Measurements from ENCODE around the gene YAP1.
A peak's percentile ranks its signal among the peaks of the same experiment; 100 is the strongest.

The YAP1 gene

GRCh38 chr11:102157219-102157618 lies 47.0 kb downstream of the YAP1 start:
- ChIA-PET CTCF (interaction anchor here (0.6 to 1.2 kb wide), 3 partner anchors 13 to 184 kb away, joined by 3 to 4 read pairs (median 3); no protein-coding TSS in a partner anchor), POLR2A (no interaction called here)
- 0 out of 2 replicates have a peak, but pooled peaks cover 6% of the 10 kb centered on the region for H3K4me1 ChIP-seq (ENCODE audit: control insufficient read depth, insufficient read depth, low read length)
- no peak overlapping the region for H3K27ac ChIP-seq (ENCODE audit: extremely low read depth, low read depth, low read length)
- H3K4me3 ChIP-seq (ENCODE audit: low read depth, low read length) = no peak overlapping the region
- H3K36me3 ChIP-seq (ENCODE audit: control insufficient read depth in 2 of 2, insufficient read depth in 1 of 2, low read length in 2 of 2) = peaks cover 0 to under 1% of the 10 kb centered on the region in 2 experiments; a peak in 1 of 3 replicates
- no peaks in the 10 kb centered on the region for H3K9me3 ChIP-seq (ENCODE audit: control insufficient read depth, insufficient read depth, low read depth, low read length)
- peak; percentile 88 for TF ChIP-seq FEZF1 (tag by site-specific recombination; IDR thresholded peaks at IDR 0.05)
- peak; percentile 69 for TF ChIP-seq PRDM6 (tag by site-specific recombination; IDR thresholded peaks at IDR 0.05)
- 0 out of 2 replicates have a peak, but pooled peaks have one; percentile 14 for TF ChIP-seq GFI1B (tag by site-specific recombination; IDR thresholded peaks at IDR 0.05)
- TF ChIP-seq ZNF701 (tag by site-specific recombination; IDR thresholded peaks at IDR 0.05) = no peak
- TF ChIP-seq ZBTB6 (tag by site-specific recombination; IDR thresholded peaks at IDR 0.05) = peak; percentile 89

GRCh38 chr11:102158164-102158735 lies 48.0 kb downstream of the YAP1 start:
- Histone ChIP-seq H3K27ac (ENCODE audit: extremely low read depth, low read depth, low read length) (no peak overlapping the region), H3K4me1 (ENCODE audit: control insufficient read depth, insufficient read depth, low read length) (0 out of 2 replicates have a peak, but pooled peaks cover 6% of the 10 kb centered on the region), H3K36me3 (ENCODE audit: control insufficient read depth in 2 of 2, insufficient read depth in 1 of 2, low read length in 2 of 2) (peaks cover 0 to 5% of the 10 kb centered on the region in 2 experiments; a peak in 1 of 3 replicates), H3K9me3 (ENCODE audit: control insufficient read depth, insufficient read depth, low read depth, low read length) (no peaks in the 10 kb centered on the region), H3K4me3 (ENCODE audit: low read depth, low read length) (no peak overlapping the region)
- CTCF ChIA-PET = interaction anchor here (0.6 kb wide), 1 partner anchor 10 kb away, joined by 4 read pairs; no protein-coding TSS in a partner anchor
- POLR2A ChIA-PET = interaction anchor here (0.6 kb wide), 1 partner anchor 76 kb away, joined by 4 read pairs; no protein-coding TSS in a partner anchor
- no peak for TF ChIP-seq HIC1 (tag by site-specific recombination; IDR thresholded peaks at IDR 0.05)
- 0 out of 2 replicates have a peak, but pooled peaks have one; percentile 12 for TF ChIP-seq TCF7L2 (IDR thresholded peaks at IDR 0.05; ENCODE audit: borderline replicate concordance, low read depth, low read length)
- TF ChIP-seq ZBTB6 (tag by site-specific recombination; IDR thresholded peaks at IDR 0.05) = no peak
- no peak for TF ChIP-seq GLIS2 (tag by site-specific recombination; IDR thresholded peaks at IDR 0.05)
- no peak for TF ChIP-seq ZFP3 (tag by site-specific recombination; IDR thresholded peaks at IDR 0.05; ENCODE audit: low read depth)

- no peaks in the 10 kb centered on the region for H3K9me3 ChIP-seq (ENCODE audit: control insufficient read depth, insufficient read depth, low read depth, low read length)
- CTCF ChIA-PET = no interaction called here
- 0 out of 2 replicates have a peak, but pooled peaks cover 4% of the 10 kb centered on the region for H3K4me1 ChIP-seq (ENCODE audit: control insufficient read depth, insufficient read depth, low read length)
- H3K27ac ChIP-seq (ENCODE audit: extremely low read depth, low read depth, low read length) = no peak overlapping the region
- H3K4me3 ChIP-seq (ENCODE audit: low read depth, low read length) = no peak overlapping the region
- POLR2A ChIA-PET = no interaction called here
- no peak for TF ChIP-seq ZNF473 (tag by site-specific recombination; IDR thresholded peaks at IDR 0.05)
- no peak for TF ChIP-seq HOXD13 (CRISPR knock-in tag; IDR thresholded peaks at IDR 0.05; ENCODE audit: borderline replicate concordance)
- no peak for TF ChIP-seq ZNF785 (tag by site-specific recombination; IDR thresholded peaks at IDR 0.05)
- H3K36me3 ChIP-seq (ENCODE audit: control insufficient read depth in 2 of 2, insufficient read depth in 1 of 2, low read length in 2 of 2) = peaks cover 0 to 9% of the 10 kb centered on the region in 2 experiments; a peak in 2 of 3 replicates
Measured at GRCh38 chr11:102163368-102163767, 53.1 kb downstream of the YAP1 start.

Measured in HEK293 (cell line).